ENCODE results near the gene PDZRN3.

DNA sequence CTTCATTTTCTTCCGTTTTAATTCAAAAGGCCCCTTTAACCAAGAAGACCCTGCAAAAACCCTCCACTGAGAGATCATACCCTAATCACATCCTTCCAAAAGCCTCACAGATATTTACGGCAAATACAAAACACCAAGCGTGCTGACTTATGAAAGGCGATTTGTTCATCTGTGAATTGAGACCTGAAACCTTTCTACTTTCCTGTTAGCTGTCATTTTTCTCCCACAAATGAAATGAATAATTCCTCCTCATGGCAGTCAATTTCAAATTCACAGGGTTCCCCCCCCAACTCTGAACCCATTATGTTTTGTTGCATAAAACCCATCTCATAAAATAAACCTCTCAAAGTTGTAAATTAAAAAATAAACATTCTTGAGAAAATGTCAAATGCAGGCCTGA, 149.6 kb downstream of the PDZRN3 start:
- TF ChIP-seq EZH2phosphoT487 (IDR thresholded peaks at IDR 0.05; ENCODE audit: insufficient read depth, low read depth) (no peak), EZH2 (IDR thresholded peaks at IDR 0.05; ENCODE audit: insufficient read depth, poor library complexity, severe bottlenecking) (no peak)
